Measurements from ENCODE around the gene EHD1. TPM values are rescaled to one million over a fixed set of nuclear protein-coding genes. Genes with fewer than 3 reads are reported as not detected.

The EHD1 gene
- total and polyA plus RNA-seq, 3 donors from 2014 or later: 230 to 455 (median 328) TPM

DNA sequence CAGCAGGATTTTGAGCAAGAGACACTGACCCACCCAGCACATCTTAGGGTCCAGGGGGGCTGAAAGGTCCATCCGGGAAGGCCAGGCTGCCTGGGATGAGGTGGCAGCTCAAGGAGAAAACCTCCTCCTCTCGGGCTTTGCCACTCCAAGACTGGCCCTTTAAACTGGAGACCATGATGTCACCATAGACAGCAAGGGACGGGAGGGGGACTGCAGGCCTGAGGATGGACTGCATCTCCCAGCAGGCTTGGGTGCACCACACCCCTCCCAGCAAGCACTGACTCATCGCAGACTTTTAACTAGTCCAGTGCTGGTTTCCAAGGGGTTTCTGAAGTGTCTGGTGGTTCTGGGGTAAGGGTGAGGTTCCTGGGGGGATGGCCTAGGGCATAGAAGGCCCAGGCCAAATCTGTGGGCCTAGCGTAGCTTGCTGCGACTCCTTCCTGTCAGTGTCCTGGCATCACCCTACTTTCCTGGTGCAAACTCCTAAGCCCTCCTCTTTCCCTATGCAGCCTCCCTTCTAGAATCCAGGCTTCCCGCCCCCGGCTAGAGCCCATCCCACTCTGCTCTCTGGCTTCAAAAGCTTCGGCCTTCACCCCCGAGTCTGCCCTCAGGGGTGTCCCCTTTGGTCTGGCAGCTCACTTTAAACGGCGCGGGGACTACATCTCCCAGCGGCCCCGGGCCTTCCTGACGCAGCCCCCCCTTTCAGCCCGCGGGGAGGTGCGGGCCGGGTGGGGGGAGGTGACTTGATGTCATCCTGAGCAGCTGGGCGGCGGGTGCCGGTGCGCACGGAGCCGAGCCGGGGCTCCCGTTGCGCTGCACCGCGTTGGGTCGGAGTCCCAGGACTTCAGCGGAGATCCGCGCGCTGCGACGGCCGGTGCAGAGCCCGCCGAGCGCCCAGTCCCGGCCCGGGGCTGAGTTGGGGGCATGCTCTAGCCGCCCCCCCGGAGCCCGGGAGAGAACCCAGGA is 45.8 kb upstream of the EHD1 start, which contains the start of gene PPP2R5B:
PPP2R5B (plus strand) TSS at position 746 of the 966 bp plus-strand sequence. CDS start 1,046 bp downstream, outside the sequence.
- Histone ChIP-seq H3K36me3 (ENCODE audit: low read depth, missing control alignments) (no peaks in the 10 kb centered on the region), H3K27me3 (no peaks in the 10 kb centered on the region), H3K9me3 (no peaks in the 10 kb centered on the region), H3K4me1 (peaks cover 18% of the 10 kb centered on the region), H3K4me3 (peak within 1 kb of the TSS; percentile 80 to 85), H3K27ac (peak within 1 kb of the TSS; percentile 82 to 89)
- intact Hi-C loops (cut with DNase I; ENCODE audit: low total_unique reads): no loop called here
- peak; percentile 96 for DNase-seq
- WGBS, 2 donors: 3 to 4% methylated on average over 14 to 20 of the region's 47 CpGs
- TF ChIP-seq POLR2A (IDR thresholded peaks at IDR 0.05): no peak
- TF ChIP-seq, protein P1, sequence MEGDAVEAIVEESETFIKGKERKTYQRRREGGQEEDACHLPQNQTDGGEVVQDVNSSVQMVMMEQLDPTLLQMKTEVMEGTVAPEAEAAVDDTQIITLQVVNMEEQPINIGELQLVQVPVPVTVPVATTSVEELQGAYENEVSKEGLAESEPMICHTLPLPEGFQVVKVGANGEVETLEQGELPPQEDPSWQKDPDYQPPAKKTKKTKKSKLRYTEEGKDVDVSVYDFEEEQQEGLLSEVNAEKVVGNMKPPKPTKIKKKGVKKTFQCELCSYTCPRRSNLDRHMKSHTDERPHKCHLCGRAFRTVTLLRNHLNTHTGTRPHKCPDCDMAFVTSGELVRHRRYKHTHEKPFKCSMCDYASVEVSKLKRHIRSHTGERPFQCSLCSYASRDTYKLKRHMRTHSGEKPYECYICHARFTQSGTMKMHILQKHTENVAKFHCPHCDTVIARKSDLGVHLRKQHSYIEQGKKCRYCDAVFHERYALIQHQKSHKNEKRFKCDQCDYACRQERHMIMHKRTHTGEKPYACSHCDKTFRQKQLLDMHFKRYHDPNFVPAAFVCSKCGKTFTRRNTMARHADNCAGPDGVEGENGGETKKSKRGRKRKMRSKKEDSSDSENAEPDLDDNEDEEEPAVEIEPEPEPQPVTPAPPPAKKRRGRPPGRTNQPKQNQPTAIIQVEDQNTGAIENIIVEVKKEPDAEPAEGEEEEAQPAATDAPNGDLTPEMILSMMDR (IDR thresholded peaks at IDR 0.05): peak in 1 of 3 experiments; percentile 32

DNA sequence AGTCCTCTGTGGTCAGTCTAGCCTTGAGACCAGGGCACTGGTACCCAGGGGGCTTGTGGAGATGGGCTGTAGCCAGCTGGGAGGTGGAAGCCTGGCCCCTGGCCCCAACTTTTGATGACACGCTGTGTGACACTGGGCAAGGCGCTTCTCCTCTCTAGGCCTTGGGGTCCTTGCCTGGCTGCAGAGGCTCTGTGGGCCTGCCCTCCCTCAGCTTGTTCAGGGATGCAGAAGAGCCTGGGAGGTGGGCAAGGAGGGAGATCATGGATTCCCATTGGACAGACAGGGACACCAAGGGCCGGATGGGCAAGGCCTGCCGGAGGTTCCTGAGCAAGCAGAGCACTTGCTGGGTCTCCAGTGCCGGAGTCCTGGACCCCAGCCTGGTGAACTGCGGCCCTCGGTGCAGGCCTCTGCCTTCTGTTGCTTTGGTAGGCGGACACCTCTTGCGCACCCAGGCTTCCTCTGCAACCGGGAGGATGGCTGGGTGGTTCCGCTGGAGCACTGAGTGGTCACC is 44.8 kb upstream of the EHD1 start:
- Histone ChIP-seq H3K36me3 (ENCODE audit: low read depth, missing control alignments) (no peaks in the 10 kb centered on the region), H3K27ac (no peak overlapping the region), H3K9me3 (no peaks in the 10 kb centered on the region), H3K27me3 (no peaks in the 10 kb centered on the region), H3K4me1 (peaks cover 20% of the 10 kb centered on the region), H3K4me3 (no peak overlapping the region)
- TF ChIP-seq POLR2A (IDR thresholded peaks at IDR 0.05): no peak
- TF ChIP-seq, protein P1 (IDR thresholded peaks at IDR 0.05): no peak
- intact Hi-C loops (cut with DNase I; ENCODE audit: low total_unique reads): no loop called here
- no peak for DNase-seq
- WGBS, 2 donors: 95 to 100% methylated on average over 2 to 11 of the region's 11 CpGs

DNA sequence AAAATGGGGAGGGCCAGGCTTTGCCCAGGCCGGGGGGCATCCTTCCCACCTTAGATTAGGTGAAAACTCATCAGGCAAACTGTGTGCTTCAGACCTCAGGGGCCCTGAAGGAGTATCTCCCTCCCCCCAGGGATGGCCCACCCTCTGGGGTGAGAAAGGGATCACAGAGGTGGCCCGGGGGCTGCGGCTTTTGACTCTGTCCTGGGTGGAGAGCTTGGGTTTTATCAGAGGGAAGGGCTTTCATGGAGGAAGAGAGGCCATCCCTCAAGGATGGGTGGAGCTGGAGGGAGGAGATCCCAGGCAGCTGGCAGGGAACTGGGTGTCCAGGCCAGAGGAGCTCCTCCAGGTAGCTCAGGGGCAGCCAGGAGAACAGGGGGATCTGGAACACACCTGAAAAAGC is 43.0 kb upstream of the EHD1 start:
- 56 to 92% methylated on average over 2 to 3 of the region's 3 CpGs for WGBS, 2 donors
- H3K9me3 ChIP-seq: no peaks in the 10 kb centered on the region
- no peak overlapping the region for H3K4me3 ChIP-seq
- TF ChIP-seq, protein P1 (IDR thresholded peaks at IDR 0.05): no peak
- TF ChIP-seq POLR2A (IDR thresholded peaks at IDR 0.05): no peak
- peaks cover 25% of the 10 kb centered on the region for H3K4me1 ChIP-seq
- intact Hi-C loops (cut with DNase I; ENCODE audit: low total_unique reads): no loop called here
- no peak for DNase-seq
- H3K27me3 ChIP-seq: no peaks in the 10 kb centered on the region
- H3K27ac ChIP-seq: no peak overlapping the region
- H3K36me3 ChIP-seq (ENCODE audit: low read depth, missing control alignments): no peaks in the 10 kb centered on the region

DNA sequence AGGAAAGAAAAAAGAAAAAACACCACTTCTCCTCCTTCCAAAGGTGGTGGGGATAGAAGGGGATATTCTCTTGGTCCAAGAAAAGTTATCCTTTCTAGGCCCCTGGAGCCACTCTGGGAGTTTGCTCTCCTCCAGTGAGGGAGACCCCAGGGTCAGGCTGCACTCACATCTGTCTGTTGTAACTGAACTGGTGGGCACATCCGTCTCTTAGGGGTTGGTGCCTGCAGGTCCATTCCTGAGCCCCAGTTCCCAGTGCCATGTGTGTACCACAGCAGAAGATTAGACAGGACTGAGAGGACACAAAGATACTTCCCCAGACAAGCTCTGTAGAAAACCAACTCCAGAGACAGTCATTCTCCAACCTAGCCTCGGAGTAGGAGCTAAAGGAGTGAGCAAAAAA is 41.7 kb upstream of the EHD1 start:
- intact Hi-C loops (cut with DNase I; ENCODE audit: low total_unique reads): no loop called here
- 52 to 87% methylated on average over 2 of the region's 2 CpGs for WGBS, 2 donors
- H3K27ac ChIP-seq: no peak overlapping the region

More for the DNA sequence above, 41.7 kb upstream of the EHD1 start:
- Histone ChIP-seq H3K36me3 (ENCODE audit: low read depth, missing control alignments) (no peaks in the 10 kb centered on the region), H3K4me1 (peaks cover 30% of the 10 kb centered on the region), H3K4me3 (no peak overlapping the region), H3K27me3 (no peaks in the 10 kb centered on the region), H3K9me3 (no peaks in the 10 kb centered on the region)
- no peak for DNase-seq
- TF ChIP-seq, protein P1 (IDR thresholded peaks at IDR 0.05): no peak
- TF ChIP-seq POLR2A (IDR thresholded peaks at IDR 0.05): no peak

All from testis (tissue), 3 donors.